ENCODE results near the gene RALGDS. TPM values are rescaled to one million over a fixed set of nuclear protein-coding genes. Genes with fewer than 3 reads are reported as not detected.
"Not testable (repeated sequence)": the region's sequence is repeated elsewhere in the genome, so short reads cannot be mapped to it uniquely, and the experiment has no call there.

The RALGDS gene
- total RNA-seq, 2 donors from 2014 or later = 26.7 to 30.1 TPM

DNA sequence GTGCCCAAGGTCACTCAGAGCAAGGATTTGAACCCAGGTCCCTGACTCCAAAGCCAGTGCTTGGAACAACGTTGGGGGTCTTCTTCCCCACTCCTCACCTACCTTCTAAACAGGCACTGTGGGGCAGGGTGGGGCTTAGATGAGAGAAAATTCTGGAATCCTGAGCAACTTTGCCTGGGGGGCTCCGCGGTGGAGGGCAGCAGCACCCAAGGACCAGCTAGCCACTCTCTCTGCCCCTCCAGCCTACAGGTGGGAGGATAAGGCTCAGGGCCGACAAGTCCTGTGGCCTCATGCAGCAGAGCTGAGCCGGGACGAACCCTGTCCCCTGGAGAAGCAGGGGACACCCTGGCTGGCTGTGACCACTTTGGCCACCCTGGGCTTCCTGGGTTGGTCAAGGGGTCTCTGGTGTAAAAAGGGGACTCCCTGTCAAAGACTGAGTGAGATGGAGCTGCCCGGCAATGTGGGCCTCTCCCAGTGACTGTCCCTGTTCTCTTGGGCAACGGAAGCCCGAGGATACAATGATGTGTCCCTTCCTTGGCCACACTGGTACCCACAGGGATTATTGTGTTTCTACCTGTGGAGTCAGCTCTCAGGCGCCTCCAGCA lies 32.8 kb downstream of the RALGDS start:
- DNase-seq (ENCODE audit: low spot score) = no peak
- H3K4me1 ChIP-seq = no peaks in the 10 kb centered on the region
- H3K4me3 ChIP-seq = no peak overlapping the region
- H3K36me3 ChIP-seq = no peaks in the 10 kb centered on the region
- no peaks in the 10 kb centered on the region for H3K9me3 ChIP-seq
- TF ChIP-seq, protein P1, sequence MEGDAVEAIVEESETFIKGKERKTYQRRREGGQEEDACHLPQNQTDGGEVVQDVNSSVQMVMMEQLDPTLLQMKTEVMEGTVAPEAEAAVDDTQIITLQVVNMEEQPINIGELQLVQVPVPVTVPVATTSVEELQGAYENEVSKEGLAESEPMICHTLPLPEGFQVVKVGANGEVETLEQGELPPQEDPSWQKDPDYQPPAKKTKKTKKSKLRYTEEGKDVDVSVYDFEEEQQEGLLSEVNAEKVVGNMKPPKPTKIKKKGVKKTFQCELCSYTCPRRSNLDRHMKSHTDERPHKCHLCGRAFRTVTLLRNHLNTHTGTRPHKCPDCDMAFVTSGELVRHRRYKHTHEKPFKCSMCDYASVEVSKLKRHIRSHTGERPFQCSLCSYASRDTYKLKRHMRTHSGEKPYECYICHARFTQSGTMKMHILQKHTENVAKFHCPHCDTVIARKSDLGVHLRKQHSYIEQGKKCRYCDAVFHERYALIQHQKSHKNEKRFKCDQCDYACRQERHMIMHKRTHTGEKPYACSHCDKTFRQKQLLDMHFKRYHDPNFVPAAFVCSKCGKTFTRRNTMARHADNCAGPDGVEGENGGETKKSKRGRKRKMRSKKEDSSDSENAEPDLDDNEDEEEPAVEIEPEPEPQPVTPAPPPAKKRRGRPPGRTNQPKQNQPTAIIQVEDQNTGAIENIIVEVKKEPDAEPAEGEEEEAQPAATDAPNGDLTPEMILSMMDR (IDR thresholded peaks at IDR 0.05) = no peak
- no peak overlapping the region for H3K27ac ChIP-seq
- H3K27me3 ChIP-seq = no peaks in the 10 kb centered on the region

DNA sequence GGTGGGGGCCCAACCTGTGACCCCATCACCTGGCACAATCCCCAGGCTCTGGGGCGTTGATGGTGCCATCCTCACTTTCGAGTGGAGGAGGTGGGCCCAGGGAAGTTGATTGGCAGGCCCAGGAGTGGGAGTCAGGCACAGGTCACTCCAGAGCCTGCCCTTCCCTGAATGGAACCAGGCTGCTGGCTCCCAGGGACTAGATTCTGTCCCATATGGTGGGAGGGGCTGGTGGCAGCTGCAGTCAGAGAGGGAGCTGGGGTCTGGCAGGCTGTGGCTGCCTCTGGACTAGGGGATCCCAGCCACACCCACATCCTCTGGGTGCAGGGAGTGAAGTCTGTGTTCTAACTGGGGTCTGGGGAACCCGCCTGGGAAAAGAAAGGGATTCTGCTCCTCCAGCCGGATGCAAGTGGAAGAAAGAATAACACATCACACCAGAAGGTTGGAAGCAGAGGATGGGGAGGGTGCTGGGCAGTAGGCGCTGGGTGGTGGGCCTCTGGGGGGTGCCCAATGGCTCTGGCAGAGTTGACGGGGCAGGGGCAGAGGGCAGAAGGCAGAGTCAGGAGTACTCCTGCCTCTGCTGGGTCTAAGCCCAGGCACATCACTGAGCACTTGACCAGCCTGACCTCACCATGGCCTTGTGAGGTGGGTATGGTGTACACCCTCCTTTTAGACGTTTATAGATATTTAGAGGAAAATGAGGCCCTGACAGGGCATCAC lies 33.5 kb downstream of the RALGDS start:
- H3K4me3 ChIP-seq = no peak overlapping the region

DNA sequence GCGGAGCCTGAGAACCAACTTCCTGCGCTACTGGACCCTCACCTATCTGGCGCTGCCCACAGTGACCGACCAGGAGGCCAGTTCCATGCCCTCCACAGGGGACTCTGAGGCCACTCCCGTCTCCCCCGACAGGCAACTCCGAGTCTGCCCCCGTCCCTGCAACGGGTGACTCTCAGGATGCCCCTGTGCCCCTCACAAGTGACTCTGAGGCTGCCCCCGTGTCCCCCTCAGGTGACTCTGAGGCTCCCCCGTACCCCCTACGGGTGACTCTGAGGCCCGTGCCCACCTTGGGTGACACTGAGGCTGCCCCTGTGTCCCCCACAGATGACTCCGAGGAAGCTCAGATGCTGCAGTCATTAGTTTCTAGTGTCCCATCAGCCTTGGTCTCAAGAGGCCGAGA lies 34.1 kb downstream of the RALGDS start:
- no peak overlapping the region for H3K4me3 ChIP-seq
- no peak overlapping the region for H3K27ac ChIP-seq
- no peaks in the 10 kb centered on the region for H3K27me3 ChIP-seq
- no peaks in the 10 kb centered on the region for H3K4me1 ChIP-seq
- no peak for DNase-seq (ENCODE audit: low spot score)
- no peaks in the 10 kb centered on the region for H3K36me3 ChIP-seq
- no peaks in the 10 kb centered on the region for H3K9me3 ChIP-seq
- TF ChIP-seq, protein P1 (IDR thresholded peaks at IDR 0.05) = no peak

More for the DNA sequence above, 33.5 kb downstream of the RALGDS start:
- no peak overlapping the region for H3K27ac ChIP-seq
- no peak for DNase-seq (ENCODE audit: low spot score)
- no peaks in the 10 kb centered on the region for H3K36me3 ChIP-seq
- no peaks in the 10 kb centered on the region for H3K27me3 ChIP-seq
- no peaks in the 10 kb centered on the region for H3K9me3 ChIP-seq
- TF ChIP-seq, protein P1 (IDR thresholded peaks at IDR 0.05) = no peak
- H3K4me1 ChIP-seq = no peaks in the 10 kb centered on the region

DNA sequence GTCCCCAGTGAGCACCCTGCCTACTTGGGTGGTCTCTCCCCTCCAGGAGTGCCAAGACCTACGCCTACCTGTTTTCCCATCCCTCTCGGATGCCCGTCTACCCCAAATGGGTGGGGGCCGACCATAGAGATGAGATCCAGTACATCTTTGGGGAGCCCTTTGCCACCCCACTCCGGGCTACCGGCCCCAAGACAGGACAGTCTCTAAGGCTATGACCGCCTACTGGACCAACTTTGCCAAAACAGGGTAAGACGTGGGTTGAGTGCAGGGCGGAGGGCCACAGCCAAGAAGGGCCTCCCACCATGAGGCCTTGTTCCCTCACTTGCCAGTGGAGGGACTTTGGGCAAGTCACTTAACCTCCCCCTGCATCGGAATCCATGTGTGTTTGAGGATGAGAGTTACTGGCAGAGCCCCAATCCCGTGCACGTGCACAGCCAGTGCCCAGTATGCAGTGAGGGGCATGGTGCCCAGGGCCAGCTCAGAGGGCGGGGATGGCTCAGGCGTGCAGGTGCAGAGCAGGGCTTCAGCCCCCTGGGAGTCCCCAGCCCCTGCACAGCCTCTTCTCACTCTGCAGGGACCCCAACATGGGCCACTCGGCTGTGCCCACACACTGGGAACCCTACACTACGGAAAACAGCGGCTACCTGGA lies 34.7 kb downstream of the RALGDS start:
- H3K9me3 ChIP-seq; H3K27me3 ChIP-seq; DNase-seq (ENCODE audit: low spot score); H3K4me3 ChIP-seq; H3K36me3 ChIP-seq; H3K4me1 ChIP-seq; H3K27ac ChIP-seq: not testable (repeated sequence)

DNA sequence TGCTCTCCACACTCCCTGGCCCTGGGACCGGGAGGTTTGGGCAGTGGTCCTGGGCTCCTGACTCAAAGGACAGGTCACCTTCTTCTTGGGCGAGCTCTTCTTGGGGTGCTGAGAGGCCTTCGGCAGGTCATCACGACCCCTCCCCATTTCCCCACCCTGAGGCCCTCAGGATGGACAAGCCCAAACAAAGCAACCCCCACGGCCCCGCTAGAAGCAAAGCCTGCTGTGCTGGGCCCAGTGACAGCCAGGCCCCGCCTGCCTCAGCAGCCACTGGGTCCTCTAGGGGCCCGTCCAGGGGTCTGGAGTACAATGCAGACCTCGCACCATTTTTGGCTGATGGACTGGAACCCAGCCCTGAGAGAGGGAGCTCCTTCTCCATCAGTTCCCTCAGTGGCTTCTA lies 37.4 kb downstream of the RALGDS start:
- not testable (repeated sequence) for H3K27ac ChIP-seq; H3K9me3 ChIP-seq; H3K27me3 ChIP-seq; H3K4me1 ChIP-seq; DNase-seq (ENCODE audit: low spot score); H3K4me3 ChIP-seq; H3K36me3 ChIP-seq

DNA sequence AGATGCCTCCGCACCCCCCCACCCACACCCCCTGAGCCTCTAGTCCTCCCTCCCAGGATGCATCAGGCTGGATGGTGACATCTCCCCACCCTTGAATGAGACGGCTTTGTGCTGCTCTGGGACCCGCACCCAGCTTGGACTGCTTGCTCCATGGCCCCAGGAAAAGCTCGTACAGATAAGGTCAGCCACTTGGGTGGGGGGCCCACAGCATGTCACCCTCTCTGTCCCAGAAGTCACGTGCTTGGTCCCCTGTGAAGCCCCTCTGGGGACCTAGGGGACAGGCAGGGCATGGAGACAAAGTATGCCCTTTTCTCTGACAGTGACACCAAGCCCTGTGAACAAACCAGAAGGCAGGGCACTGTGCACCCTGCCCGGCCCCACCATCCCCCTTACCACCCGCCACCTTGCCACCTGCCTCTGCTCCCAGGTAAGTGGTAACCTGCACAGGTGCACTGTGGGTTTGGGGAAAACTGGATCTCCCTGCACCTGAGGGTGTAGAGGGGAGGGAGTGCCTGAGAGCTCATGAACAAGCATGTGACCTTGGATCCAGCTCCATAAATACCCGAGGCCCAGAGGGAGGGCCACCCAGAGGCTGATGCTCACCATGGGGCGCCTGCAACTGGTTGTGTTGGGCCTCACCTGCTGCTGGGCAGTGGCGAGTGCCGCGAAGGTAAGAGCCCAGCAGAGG lies 38.9 kb downstream of the RALGDS start:
- H3K27me3 ChIP-seq; H3K4me1 ChIP-seq; H3K9me3 ChIP-seq; H3K27ac ChIP-seq; H3K4me3 ChIP-seq; H3K36me3 ChIP-seq; DNase-seq (ENCODE audit: low spot score): not testable (repeated sequence)

DNA sequence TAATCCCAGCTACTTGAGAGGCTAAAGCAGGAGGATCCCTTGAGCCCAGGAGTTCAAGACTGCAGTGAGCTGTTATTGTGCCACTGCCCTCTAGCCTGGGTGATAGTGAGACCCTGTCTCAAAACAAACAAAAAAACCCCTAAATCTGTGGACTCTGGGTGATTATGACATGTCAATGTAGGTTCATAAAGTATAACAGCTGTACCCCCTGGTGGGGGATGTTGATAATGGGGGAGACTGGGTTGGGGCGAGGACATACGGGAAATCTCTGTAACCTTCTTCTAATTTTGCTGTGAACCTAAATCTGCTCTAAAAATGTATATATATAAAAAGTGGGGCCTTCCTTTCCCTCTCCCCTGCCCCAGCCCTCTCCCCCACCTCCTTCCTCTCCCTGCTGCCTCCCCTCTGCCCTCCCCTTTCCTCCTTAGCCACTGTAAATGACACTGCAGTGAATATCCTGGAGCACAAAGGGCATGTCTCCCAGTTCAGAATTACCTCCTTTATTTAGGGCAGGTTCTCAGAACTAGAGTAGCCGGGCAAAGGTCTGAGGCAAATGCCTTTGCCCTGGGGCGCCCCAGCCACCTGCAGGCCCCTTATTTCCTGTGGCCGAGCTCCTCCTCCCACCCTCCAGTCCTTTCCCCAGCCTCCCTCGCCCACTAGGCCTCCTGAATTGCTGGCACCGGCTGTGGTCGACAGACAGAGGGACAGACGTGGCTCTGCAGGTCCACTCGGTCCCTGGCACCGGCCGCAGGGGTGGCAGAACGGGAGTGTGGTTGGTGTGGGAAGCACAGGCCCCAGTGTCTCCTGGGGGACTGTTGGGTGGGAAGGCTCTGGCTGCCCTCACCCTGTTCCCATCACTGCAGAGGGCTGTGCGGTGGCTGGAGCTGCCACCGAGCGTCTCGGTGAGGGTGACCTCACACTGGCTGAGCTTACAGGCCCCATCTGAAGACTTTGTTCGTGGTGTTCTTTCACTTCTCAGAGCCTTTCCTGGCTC lies 40.0 kb downstream of the RALGDS start:
- not testable (repeated sequence) for H3K27ac ChIP-seq; H3K9me3 ChIP-seq; DNase-seq (ENCODE audit: low spot score); H3K4me1 ChIP-seq; H3K36me3 ChIP-seq; H3K4me3 ChIP-seq; H3K27me3 ChIP-seq
